ENCODE data around the gene C1QTNF9.
"Not testable (repeated sequence)": the region's sequence is repeated elsewhere in the genome, so short reads cannot be mapped to it uniquely, and the experiment has no call there.

Gene C1QTNF9

DNA sequence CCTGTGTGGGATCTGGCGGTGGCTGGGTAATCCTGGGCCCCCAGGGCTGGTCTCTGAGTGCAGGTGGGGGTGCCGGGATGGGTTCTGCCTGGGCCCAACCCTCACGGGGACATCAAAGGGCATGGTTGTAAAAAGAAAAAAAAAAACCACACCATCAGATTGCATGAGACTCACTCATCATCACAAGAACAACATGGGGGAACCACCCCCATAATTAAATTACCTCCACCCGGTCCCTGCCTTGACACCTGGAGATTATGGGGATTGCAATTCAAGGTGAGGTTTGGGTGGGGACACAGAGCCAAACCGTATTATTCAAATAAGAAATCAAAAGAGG is 14.3 kb downstream of the C1QTNF9 start:
- Histone ChIP-seq H3K27me3 (ENCODE audit: insufficient read depth, low read length) (no peaks in the 10 kb centered on the region), H3K14ac (ENCODE audit: low read length) (no peak overlapping the region), H3K18ac (ENCODE audit: low read length) (no peak overlapping the region), H2BK5ac (ENCODE audit: low read depth, low read length, poor library complexity) (no peak overlapping the region), H3K4me2 (ENCODE audit: low read length) (no peak overlapping the region), H3K79me2 (ENCODE audit: control insufficient read depth, insufficient read depth, low read length, poor library complexity) (no peaks in the 10 kb centered on the region), H3K79me1 (ENCODE audit: low read length) (no peaks in the 10 kb centered on the region), H3K23ac (ENCODE audit: low read length) (no peak overlapping the region), H2AK5ac (ENCODE audit: low read length) (no peak overlapping the region), H3K9ac (ENCODE audit: low read length) (no peak overlapping the region), H4K8ac (ENCODE audit: low read depth, low read length) (no peak overlapping the region), H3K4me1 (ENCODE audit: control insufficient read depth in 1 of 2, insufficient read depth in 2 of 2, low read length in 2 of 2) (no peaks in the 10 kb centered on the region), H4K12ac (ENCODE audit: low read depth, low read length) (no peak overlapping the region), H2AFZ (ENCODE audit: insufficient read depth, low read length, poor library complexity) (no peak overlapping the region), H3K9me3 (ENCODE audit: insufficient read depth, low read depth, low read length) (no peaks in the 10 kb centered on the region), H2BK120ac (ENCODE audit: insufficient read depth, low read length, poor library complexity) (no peak overlapping the region), H3K27ac (ENCODE audit: low read depth, low read length) (no peak overlapping the region), H3K4me3 (ENCODE audit: low read depth, low read length) (no peak overlapping the region), H4K91ac (ENCODE audit: low read depth, low read length) (no peak overlapping the region), H3K36me3 (ENCODE audit: control insufficient read depth in 1 of 2, insufficient read depth in 2 of 2, low read length in 2 of 2) (no peaks in the 10 kb centered on the region), H3K4ac (ENCODE audit: low read depth, low read length) (no peak overlapping the region), H2BK12ac (ENCODE audit: low read length) (no peak overlapping the region)
- no CpG with 5 or more reads among the region's 5 CpGs for WGBS (ENCODE audit: extremely low coverage, insufficient coverage, insufficient read length)
- DNase-seq = no peak

DNA sequence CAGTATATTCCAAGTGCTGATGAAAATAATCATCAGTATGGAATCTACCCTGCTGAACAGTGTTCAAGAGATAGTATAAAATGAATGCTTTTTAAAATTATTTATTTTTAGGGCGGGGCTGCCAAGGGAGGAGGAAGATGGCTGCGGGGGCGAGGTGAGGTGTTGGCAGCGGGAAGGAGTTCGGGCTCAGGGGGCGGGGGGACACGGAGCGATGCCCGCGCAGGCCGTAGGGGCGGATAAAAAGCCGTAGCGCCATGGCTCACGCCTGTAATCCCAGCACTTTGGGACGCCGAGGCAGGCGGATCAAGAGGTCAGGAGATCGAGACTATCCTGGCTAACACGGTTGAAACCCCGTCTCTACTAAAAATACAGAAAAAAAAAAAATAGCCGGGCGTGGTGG is 18.2 kb downstream of the C1QTNF9 start:
- H2AK5ac ChIP-seq (ENCODE audit: low read length); H3K4me2 ChIP-seq (ENCODE audit: low read length); H3K18ac ChIP-seq (ENCODE audit: low read length); H3K4me3 ChIP-seq (ENCODE audit: low read depth, low read length); H2AFZ ChIP-seq (ENCODE audit: insufficient read depth, low read length, poor library complexity); H3K36me3 ChIP-seq (ENCODE audit: control insufficient read depth in 1 of 2, insufficient read depth in 2 of 2, low read length in 2 of 2); H3K4ac ChIP-seq (ENCODE audit: low read depth, low read length); H3K27me3 ChIP-seq (ENCODE audit: insufficient read depth, low read length); H2BK120ac ChIP-seq (ENCODE audit: insufficient read depth, low read length, poor library complexity); H3K27ac ChIP-seq (ENCODE audit: low read depth, low read length); H3K4me1 ChIP-seq (ENCODE audit: control insufficient read depth in 1 of 2, insufficient read depth in 2 of 2, low read length in 2 of 2); H3K79me1 ChIP-seq (ENCODE audit: low read length); DNase-seq; H4K91ac ChIP-seq (ENCODE audit: low read depth, low read length); H3K79me2 ChIP-seq (ENCODE audit: control insufficient read depth, insufficient read depth, low read length, poor library complexity); H3K14ac ChIP-seq (ENCODE audit: low read length); H4K8ac ChIP-seq (ENCODE audit: low read depth, low read length); H3K9me3 ChIP-seq (ENCODE audit: insufficient read depth, low read depth, low read length); H2BK5ac ChIP-seq (ENCODE audit: low read depth, low read length, poor library complexity); H3K9ac ChIP-seq (ENCODE audit: low read length); H3K23ac ChIP-seq (ENCODE audit: low read length); H2BK12ac ChIP-seq (ENCODE audit: low read length); H4K12ac ChIP-seq (ENCODE audit: low read depth, low read length): not testable (repeated sequence)
- WGBS (ENCODE audit: extremely low coverage, insufficient coverage, insufficient read length) = no CpG with 5 or more reads among the region's 23 CpGs

DNA sequence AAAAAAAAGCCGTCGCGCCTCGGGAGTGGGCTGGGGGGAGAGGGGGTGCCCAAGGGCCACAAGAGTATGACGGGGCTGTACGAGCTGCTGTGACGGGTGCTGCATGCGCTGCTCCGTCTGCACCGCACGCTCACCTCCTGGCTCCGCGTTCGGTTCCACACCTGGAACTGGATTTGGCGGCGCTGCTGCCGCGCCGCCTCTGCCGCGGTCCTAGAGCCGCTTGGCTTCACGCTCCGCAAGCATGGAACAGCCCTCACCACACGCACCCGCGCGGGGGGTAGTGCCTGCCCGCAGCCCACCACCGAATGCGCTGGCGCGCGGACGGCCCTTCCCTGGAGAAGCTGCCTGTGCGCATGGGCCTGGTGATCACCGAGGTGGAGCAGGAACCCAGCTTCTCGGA is 18.8 kb downstream of the C1QTNF9 start:
- no peak overlapping the region for H2AFZ ChIP-seq (ENCODE audit: insufficient read depth, low read length, poor library complexity)
- no peak overlapping the region for H3K18ac ChIP-seq (ENCODE audit: low read length)
- H3K4me3 ChIP-seq (ENCODE audit: low read depth, low read length) = no peak overlapping the region
- DNase-seq = peak; percentile 7 to 28
- WGBS (ENCODE audit: extremely low coverage, insufficient coverage, insufficient read length) = no CpG with 5 or more reads among the region's 38 CpGs
- H3K4me2 ChIP-seq (ENCODE audit: low read length) = no peak overlapping the region
- H4K12ac ChIP-seq (ENCODE audit: low read depth, low read length) = no peak overlapping the region
- no peaks in the 10 kb centered on the region for H3K9me3 ChIP-seq (ENCODE audit: insufficient read depth, low read depth, low read length)
- H2BK5ac ChIP-seq (ENCODE audit: low read depth, low read length, poor library complexity) = no peak overlapping the region
- H3K79me2 ChIP-seq (ENCODE audit: control insufficient read depth, insufficient read depth, low read length, poor library complexity) = no peaks in the 10 kb centered on the region
- H4K8ac ChIP-seq (ENCODE audit: low read depth, low read length) = no peak overlapping the region
- H3K79me1 ChIP-seq (ENCODE audit: low read length) = no peaks in the 10 kb centered on the region
- H3K4me1 ChIP-seq (ENCODE audit: control insufficient read depth in 1 of 2, insufficient read depth in 2 of 2, low read length in 2 of 2) = no peaks in the 10 kb centered on the region
- H3K27me3 ChIP-seq (ENCODE audit: insufficient read depth, low read length) = no peaks in the 10 kb centered on the region
- no peak overlapping the region for H3K9ac ChIP-seq (ENCODE audit: low read length)
- no peak overlapping the region for H2BK120ac ChIP-seq (ENCODE audit: insufficient read depth, low read length, poor library complexity)
- H3K27ac ChIP-seq (ENCODE audit: low read depth, low read length) = no peak overlapping the region
- no peak overlapping the region for H4K91ac ChIP-seq (ENCODE audit: low read depth, low read length)
- H2AK5ac ChIP-seq (ENCODE audit: low read length) = no peak overlapping the region
- H2BK12ac ChIP-seq (ENCODE audit: low read length) = no peak overlapping the region
- no peaks in the 10 kb centered on the region for H3K36me3 ChIP-seq (ENCODE audit: control insufficient read depth in 1 of 2, insufficient read depth in 2 of 2, low read length in 2 of 2)
- H3K14ac ChIP-seq (ENCODE audit: low read length) = no peak overlapping the region
- no peak overlapping the region for H3K23ac ChIP-seq (ENCODE audit: low read length)
- no peak overlapping the region for H3K4ac ChIP-seq (ENCODE audit: low read depth, low read length)

DNA sequence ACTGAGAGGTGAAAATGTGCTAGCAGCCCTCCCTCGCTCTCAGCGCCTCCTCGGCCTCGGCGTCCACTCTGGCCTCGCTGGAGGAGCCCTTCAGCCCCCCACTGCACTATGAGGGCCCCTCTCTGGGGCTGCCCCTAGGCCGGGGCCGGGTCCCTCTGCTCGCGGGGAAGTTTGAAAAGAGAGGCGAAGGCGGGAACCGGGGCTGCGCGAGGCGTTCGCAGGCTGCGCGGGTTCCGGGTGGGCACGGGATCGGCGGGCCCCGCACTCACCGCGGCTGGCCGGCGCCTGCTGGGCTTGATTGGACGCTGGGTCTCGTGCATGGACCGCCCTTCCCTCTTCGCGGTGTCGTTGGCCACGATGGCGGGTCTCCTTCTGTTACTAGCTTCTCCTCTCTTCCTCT is 29.3 kb downstream of the C1QTNF9 start:
- WGBS (ENCODE audit: extremely low coverage, insufficient coverage, insufficient read length) = no CpG with 5 or more reads among the region's 36 CpGs
- H2BK5ac ChIP-seq (ENCODE audit: low read depth, low read length, poor library complexity) = no peak overlapping the region

More for the DNA sequence above, 29.3 kb downstream of the C1QTNF9 start:
- H2BK120ac ChIP-seq (ENCODE audit: insufficient read depth, low read length, poor library complexity) = no peak overlapping the region
- no peak overlapping the region for H4K12ac ChIP-seq (ENCODE audit: low read depth, low read length)
- H3K36me3 ChIP-seq (ENCODE audit: control insufficient read depth in 1 of 2, insufficient read depth in 2 of 2, low read length in 2 of 2) = no peaks in the 10 kb centered on the region
- no peak overlapping the region for H2BK12ac ChIP-seq (ENCODE audit: low read length)
- H3K27ac ChIP-seq (ENCODE audit: low read depth, low read length) = no peak overlapping the region
- no peak overlapping the region for H3K23ac ChIP-seq (ENCODE audit: low read length)
- H3K79me2 ChIP-seq (ENCODE audit: control insufficient read depth, insufficient read depth, low read length, poor library complexity) = no peaks in the 10 kb centered on the region
- H3K4ac ChIP-seq (ENCODE audit: low read depth, low read length) = no peak overlapping the region
- H3K4me3 ChIP-seq (ENCODE audit: low read depth, low read length) = no peak overlapping the region
- no peak overlapping the region for H4K8ac ChIP-seq (ENCODE audit: low read depth, low read length)
- no peaks in the 10 kb centered on the region for H3K79me1 ChIP-seq (ENCODE audit: low read length)
- H2AFZ ChIP-seq (ENCODE audit: insufficient read depth, low read length, poor library complexity) = no peak overlapping the region
- H3K4me2 ChIP-seq (ENCODE audit: low read length) = no peak overlapping the region
- H3K9ac ChIP-seq (ENCODE audit: low read length) = no peak overlapping the region
- no peak for DNase-seq
- H3K9me3 ChIP-seq (ENCODE audit: insufficient read depth, low read depth, low read length) = peaks cover 3% of the 10 kb centered on the region
- H4K91ac ChIP-seq (ENCODE audit: low read depth, low read length) = no peak overlapping the region
- no peak overlapping the region for H3K18ac ChIP-seq (ENCODE audit: low read length)
- H2AK5ac ChIP-seq (ENCODE audit: low read length) = no peak overlapping the region
- H3K14ac ChIP-seq (ENCODE audit: low read length) = no peak overlapping the region
- H3K27me3 ChIP-seq (ENCODE audit: insufficient read depth, low read length) = no peaks in the 10 kb centered on the region
- H3K4me1 ChIP-seq (ENCODE audit: control insufficient read depth in 1 of 2, insufficient read depth in 2 of 2, low read length in 2 of 2) = no peaks in the 10 kb centered on the region
